ENCODE measurements around the gene ADSS1. TPM values are rescaled to one million over a fixed set of nuclear protein-coding genes. Genes with fewer than 3 reads are reported as not detected.

ADSS1 gene
- total RNA-seq, 1 experiment from 2014 or later, result 0.57 TPM

GRCh38 chr14:104734051-104734587, 10.1 kb downstream of the ADSS1 start:
- DNase-seq (ENCODE audit: low read depth), result no peak

- no peak for DNase-seq (ENCODE audit: low read depth)
Observed at GRCh38 chr14:104734601-104734990, 10.6 kb downstream of the ADSS1 start.

- DNase-seq (ENCODE audit: low read depth), result no peak
Observed at GRCh38 chr14:104734991-104735779, 11.2 kb downstream of the ADSS1 start.

GRCh38 chr14:104735830-104736642, 12.0 kb downstream of the ADSS1 start:
- DNase-seq (ENCODE audit: low read depth), result no peak

GRCh38 chr14:104738375-104739019, 14.5 kb downstream of the ADSS1 start:
- DNase-seq (ENCODE audit: low read depth), result no peak

- no peak for DNase-seq (ENCODE audit: low read depth)
Observed at GRCh38 chr14:104739026-104739425, 15.0 kb downstream of the ADSS1 start.

- no peak for DNase-seq (ENCODE audit: low read depth)
Observed at GRCh38 chr14:104739546-104740516, 15.8 kb downstream of the ADSS1 start.

- no peak for DNase-seq (ENCODE audit: low read depth)
Observed at GRCh38 chr14:104741108-104741802, 17.2 kb downstream of the ADSS1 start.

GRCh38 chr14:104741803-104742251, 17.8 kb downstream of the ADSS1 start:
- no peak for DNase-seq (ENCODE audit: low read depth)

- no peak for DNase-seq (ENCODE audit: low read depth)
Observed at GRCh38 chr14:104742586-104743455, 18.8 kb downstream of the ADSS1 start.

GRCh38 chr14:104743461-104744380, 19.7 kb downstream of the ADSS1 start:
- DNase-seq (ENCODE audit: low read depth), result no peak

- no peak for DNase-seq (ENCODE audit: low read depth)
Observed at GRCh38 chr14:104744484-104744883, 20.5 kb downstream of the ADSS1 start.

GRCh38 chr14:104745431-104745830, 21.4 kb downstream of the ADSS1 start:
- DNase-seq (ENCODE audit: low read depth), result no peak

- DNase-seq (ENCODE audit: low read depth), result no peak
Observed at GRCh38 chr14:104746071-104746545, 22.1 kb downstream of the ADSS1 start.

GRCh38 chr14:104746934-104747481, 23.0 kb downstream of the ADSS1 start:
- no peak for DNase-seq (ENCODE audit: low read depth)

GRCh38 chr14:104747876-104748275, 23.8 kb downstream of the ADSS1 start:
- no peak for DNase-seq (ENCODE audit: low read depth)

GRCh38 chr14:104749111-104749649, 25.2 kb downstream of the ADSS1 start:
- DNase-seq (ENCODE audit: low read depth), result no peak

Data from Daoy (cell line).